HG03095 (cell line): ENCODE results near the gene SEC63.
"Not testable (repeated sequence)": the region's sequence is repeated elsewhere in the genome, so short reads cannot be mapped to it uniquely, and the experiment has no call there.

ENCODE experiments used
- ATAC-seq: cut with Tn5 transposase; IDR thresholded peaks from one replicate; pipeline ENCODE4 v1.9.1; 2021; ENCODE audit warnings: moderate library complexity; ENCODE audit not compliant: unreplicated experiment

Gene SEC63, protein sequence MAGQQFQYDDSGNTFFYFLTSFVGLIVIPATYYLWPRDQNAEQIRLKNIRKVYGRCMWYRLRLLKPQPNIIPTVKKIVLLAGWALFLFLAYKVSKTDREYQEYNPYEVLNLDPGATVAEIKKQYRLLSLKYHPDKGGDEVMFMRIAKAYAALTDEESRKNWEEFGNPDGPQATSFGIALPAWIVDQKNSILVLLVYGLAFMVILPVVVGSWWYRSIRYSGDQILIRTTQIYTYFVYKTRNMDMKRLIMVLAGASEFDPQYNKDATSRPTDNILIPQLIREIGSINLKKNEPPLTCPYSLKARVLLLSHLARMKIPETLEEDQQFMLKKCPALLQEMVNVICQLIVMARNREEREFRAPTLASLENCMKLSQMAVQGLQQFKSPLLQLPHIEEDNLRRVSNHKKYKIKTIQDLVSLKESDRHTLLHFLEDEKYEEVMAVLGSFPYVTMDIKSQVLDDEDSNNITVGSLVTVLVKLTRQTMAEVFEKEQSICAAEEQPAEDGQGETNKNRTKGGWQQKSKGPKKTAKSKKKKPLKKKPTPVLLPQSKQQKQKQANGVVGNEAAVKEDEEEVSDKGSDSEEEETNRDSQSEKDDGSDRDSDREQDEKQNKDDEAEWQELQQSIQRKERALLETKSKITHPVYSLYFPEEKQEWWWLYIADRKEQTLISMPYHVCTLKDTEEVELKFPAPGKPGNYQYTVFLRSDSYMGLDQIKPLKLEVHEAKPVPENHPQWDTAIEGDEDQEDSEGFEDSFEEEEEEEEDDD

DNA sequence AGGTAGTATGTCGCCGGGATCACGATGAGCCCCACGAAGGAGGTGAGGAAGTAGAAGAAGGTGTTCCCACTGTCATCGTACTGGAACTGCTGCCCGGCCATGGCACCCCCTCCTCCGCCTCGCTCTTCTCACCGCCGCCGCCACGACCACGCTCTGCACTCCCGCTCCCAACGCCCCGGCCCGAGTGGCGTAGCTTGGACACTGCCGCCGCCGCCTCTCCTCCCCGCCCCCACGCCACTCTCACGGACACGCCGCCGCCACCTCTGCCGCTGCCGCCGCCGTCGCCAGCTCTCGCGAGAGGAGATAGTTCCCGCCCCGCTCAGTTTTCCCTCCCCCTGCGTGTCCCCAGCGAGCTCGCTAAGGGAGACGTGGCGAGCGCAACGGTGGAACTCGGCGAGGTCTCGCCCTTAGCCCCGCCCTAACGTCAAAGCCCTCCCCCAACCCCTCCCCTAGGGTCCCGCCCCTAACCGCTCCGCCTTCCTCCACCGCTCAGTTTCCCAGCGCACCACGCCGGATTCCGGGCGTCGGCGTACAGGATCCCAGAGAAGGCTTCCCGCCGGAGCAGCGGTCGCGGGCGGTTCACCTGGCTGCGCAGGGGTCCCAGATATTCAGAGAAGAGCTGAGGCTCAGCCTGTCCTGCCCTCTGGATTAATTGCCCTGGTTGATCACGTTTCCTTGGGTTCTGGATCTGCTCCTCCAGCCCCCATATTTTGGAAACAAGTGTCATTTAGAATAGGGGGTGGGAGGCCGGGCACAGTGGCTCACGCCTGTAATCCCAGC lies at the start of gene SEC63:
SEC63 (minus strand) TSS at position 300 of the 780 bp plus-strand sequence; CDS start at position 101, 199 bp downstream.
- ATAC-seq = peak; percentile 92

DNA sequence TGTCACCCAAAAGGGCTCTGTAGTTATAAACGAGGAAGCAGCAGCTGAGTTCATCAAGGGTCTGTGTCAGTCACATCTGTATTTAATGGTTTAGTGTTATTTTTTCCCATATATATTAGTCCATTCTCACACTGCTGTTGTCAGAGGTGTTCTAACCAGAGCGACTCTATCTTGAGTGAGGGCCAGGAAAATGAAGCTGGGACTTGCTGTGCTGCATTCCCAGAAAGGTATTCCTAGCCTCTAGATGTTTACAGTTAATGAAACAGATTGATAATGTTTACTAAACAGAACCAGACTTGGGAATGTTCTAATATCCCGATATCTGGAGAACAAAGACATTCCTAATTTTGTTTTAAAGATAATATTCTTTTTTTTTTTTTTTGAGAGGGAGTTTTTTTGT lies 48.0 kb upstream of the SEC63 start:
- ATAC-seq = no peak

DNA sequence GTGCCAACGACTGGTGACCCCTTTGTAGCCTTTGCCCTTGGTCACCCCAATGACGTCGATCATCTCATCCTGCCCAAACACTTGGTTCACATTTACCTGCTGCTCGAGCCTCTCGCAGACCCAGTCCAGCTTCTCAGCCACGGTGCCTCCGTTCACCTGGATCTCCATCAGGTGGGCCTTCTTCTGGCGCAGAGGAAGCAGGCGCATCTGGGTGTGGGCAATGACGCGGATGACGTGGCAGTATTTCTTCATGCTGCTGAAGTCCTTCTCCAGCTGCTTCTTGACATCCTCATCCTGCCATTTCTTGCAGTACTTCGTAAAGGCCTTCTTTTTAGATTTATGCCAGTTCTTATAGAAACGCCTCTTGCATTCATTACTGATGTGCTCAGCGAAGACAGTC lies 46.9 kb upstream of the SEC63 start:
- ATAC-seq = no peak

DNA sequence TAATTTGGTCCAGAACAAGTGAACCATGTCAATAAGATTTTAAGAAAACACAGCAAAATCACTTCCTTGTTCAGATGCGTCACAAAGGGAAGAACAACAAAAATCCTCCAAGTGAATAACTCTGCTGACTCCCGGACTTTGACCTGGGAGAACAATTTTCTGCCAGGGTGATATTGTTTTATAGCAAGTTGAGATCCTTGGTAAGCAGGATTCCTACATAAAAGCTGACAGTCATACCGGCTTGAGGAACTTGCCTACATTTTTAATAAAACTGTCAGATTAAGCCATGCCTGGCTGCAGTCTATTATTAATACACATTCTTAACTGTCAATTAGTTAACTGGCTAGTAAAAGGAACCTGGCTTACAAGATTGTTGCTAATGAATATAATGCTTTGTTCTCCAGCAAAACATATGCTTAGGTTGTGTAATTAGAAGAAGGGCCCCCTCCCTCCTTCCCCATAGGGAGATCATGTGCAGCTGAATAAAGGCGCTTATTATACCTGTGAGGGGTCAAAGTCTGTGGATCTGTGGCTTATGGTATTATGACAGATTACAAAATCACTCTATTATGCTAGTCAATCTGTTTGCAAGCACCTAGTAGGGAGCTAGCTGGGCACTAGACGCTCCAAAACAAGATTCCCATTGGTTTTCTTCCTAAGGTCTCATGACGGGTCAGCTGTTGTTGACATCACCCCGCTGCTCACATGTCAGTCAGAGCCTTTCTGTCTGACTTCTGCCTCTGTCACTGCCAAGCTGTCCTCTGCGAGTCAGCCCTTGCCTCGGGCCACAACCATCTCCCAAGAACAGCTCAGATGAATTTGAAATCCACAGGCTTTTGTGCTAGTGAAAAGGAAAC lies 44.6 kb upstream of the SEC63 start:
- ATAC-seq = no peak

DNA sequence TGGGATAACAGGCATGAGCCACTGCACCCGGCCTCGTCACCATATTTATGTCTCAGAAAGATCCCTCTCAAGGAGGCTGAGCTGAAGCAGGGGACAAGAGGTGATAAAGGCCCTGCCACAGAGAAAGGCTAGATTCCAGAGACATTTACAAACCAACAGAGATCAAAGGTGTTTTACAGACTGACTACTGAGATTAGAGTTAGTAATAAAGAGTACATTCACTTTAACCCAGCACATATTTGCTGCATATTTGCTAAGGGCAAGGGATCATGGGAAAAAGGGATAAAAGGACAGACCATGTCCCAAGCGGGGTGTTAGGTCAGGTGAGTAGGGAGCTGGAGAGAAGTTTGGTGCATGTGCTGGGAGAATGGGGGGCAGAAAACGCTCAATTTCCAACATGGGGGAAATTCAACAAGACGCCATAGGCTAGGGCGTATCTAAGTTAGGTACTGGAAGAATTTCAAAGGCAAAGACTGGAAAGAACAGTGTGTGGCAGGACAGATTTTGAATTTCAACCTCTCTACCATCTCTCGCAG lies 43.8 kb upstream of the SEC63 start:
- no peak for ATAC-seq

DNA sequence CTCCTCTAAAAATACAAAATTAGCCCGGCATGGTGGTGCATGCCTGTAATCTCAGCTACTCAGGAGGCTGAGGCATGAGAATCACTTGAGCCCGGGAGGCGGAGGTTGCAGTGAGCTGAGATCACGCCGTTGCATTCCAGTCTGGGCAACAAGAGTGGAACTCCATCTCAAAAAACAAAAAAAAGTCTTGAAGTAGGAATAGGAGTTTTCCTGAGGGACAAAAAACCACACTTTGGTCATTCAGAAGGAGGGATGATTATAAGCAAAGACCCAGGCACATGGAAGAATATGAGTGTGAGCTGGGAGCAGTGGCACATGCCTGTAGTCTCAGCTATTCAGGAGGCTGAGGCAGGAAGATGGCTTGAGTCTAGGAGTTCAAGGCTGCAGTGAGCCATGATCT lies 42.3 kb upstream of the SEC63 start:
- not testable (repeated sequence) for ATAC-seq

DNA sequence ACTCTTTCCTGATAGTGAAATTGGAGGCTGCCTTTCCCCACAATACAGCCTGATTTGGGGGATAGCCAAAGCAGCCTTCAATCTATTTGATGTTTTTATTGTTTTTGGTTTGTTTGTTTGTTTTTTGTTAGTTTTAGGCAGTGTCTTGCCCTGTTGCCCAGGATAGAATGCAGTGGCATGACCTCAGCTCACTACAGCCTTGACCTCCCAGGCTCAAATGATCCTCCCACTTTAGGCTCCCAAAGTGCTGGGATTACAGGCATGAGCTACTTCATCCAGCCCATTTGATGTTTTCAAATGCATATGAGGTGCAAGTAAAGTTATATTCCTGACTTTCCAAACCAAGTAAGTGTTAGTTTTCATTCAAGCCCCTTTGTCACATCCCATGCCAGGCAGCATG lies 41.3 kb upstream of the SEC63 start:
- no peak for ATAC-seq

DNA sequence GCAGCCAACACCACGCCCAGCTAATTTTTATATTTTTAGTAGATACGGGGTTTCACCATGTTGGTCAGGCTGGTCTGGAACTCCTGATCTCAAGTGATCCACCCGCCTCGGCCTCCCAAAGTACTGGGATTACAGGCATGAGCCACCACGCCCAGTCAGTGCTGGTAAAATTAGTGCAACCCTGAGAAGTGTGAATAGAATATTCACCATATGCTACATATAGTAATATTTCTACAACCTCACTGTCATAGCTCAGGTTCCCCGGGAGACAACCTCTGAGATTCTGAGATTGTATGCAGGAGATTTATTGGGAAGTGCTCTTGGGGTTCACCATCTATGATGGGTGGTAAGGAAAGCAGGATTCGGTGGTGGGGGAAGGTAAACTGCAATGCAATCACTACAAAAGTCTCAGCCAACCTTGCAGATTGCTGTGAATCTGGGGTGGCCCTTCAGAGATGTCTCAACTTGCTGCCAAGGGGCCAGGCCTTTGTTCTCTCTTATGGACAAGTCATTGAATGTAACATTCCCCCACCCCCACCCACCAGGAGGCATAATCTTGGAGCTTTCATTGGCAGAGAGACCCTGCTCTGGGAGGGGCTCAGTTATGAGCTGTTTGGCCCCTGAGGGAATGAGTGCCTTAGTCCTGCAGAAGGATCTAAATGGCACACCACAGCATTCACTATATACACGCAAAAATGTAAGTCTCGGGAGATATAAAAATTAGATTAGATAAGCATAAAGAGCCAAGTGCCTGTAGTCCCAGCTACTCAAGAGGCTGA lies 34.0 kb upstream of the SEC63 start:
- ATAC-seq = no peak

DNA sequence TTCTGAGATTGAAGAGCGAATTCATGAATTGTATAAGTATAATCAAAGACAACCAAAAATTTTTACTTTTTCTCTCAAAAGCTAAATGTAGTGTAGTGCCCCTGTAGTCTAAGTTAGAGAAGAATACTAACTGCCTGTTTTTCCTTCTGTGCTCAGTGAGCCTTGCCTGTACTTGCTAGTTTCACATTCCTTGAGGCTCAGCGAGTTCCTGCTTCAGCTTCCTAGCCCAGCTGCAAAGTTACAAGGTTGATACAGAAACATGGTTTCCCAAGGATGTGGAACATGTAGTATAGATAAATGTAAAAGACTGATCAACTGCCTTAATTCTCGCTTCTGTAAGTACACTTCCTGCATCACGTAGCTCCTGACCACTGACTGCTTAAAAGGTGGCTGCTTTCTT lies 33.1 kb upstream of the SEC63 start:
- ATAC-seq = no peak

DNA sequence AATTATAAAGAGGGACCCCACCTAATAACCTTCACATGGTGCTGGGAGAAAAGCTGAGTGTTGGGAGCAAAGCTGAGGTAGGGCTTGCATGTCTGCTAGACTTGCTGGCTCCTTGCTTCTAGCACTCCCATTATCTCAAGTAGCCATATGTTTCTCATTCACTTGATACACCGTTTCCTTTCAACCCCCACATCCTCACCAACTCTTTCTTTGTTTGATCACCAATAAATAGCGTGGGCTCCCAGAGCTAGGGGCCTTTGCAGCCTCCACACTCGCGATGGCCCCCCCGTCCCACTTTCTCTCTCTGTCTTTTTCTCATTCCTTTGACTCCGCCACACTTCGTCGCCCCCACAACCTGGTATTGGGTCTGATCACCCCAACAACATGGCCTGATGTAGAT lies 32.6 kb upstream of the SEC63 start:
- ATAC-seq = not testable (repeated sequence)

DNA sequence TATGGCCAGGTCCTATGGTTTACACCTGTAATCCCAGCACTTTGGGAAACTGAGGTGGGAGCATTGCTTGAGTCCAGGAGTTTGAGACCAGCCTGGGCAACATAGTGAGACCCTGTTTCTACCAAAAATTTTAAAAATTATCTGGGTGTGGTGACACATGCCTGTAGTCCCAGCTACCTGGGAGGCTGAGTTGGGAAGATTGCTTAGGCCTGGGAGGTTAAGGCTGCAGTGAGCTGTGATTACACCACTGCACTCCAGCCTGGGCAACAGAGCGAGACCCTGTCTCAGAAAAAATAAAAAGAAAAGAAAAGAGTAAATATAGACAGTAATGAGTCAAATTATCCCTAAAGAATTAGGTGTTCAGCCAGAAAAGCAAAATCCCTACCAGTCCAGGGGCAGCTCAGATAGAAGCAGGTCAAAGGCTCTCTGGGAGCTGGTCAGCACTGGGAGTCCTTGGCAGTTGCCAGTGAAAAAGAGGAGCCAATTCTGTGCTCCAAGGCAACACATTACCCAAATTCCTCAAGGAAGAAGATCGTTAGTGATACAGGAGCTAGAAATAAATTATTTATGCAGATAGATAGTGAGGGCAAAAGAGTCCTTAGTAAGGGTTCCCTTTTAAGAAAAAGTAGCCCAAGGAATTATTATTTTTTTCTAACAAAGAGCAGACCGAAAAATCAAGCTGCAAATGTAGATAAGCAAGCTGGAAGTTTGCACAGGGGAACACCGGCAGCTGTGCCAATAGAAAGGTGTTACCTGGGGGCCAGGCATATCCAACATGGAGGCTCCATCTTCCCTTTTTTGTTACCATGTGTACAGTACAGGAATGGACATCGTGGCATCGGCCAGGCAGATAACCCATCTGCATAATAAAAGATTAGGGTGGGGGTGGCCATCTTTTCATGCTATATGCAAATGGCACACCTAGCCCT lies 31.4 kb upstream of the SEC63 start:
- no peak for ATAC-seq

DNA sequence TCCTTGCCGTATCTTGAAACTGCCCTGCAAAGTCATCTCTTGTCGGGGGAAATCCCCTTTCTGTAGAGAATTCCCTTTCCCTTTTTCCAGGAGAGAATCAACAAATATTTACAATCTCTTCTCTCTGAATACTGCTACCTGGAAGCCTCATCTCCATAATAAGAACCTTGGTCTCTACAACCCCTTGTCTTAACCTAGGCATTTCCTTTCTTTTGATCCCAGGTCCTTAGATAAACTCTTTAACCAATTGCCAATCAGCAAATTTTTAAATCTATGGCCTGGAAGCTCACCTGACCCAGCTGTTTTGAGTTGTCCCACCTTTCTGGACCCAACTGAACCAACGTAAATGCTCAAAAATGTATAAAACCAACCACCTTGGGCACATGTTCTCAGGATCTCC lies 30.6 kb upstream of the SEC63 start:
- ATAC-seq = no peak

DNA sequence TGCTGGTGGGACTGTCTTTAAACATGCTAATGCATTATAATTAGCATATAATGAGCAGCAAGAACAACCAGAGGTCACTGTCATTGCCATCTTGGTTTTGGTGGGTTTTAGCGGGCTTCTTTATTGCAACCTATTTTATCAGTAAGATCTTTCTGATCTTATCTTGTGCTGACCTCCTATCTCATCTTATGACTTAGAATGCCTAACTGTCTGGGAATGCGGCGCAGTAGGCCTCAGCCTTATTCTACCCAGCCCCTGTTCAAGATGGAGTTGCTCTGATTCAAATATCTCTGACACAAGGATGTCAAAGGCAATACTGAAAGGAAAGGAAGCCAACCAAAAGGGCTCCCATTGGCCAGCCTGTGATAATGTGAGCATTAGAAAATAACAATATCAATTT lies 29.8 kb upstream of the SEC63 start:
- ATAC-seq = no peak

DNA sequence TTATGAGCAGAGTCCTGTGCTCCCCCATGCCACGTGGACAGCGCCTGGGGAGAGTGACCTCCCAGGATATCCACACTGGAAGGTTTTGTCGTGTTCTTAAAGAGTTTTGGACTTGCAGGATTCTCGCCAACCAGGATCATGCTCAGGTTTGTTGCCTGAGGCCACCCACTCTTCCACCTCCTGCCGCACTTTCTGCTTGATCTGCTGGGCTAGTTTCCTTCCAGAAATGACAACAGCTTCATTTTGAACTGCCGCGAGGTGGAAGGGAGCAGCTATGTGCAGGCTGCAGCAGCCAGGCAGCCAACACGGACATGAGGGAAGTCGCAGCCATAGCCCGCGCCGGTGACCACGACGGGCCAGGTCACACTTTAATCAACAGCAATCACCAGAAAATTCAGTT lies 27.7 kb upstream of the SEC63 start:
- no peak for ATAC-seq

DNA sequence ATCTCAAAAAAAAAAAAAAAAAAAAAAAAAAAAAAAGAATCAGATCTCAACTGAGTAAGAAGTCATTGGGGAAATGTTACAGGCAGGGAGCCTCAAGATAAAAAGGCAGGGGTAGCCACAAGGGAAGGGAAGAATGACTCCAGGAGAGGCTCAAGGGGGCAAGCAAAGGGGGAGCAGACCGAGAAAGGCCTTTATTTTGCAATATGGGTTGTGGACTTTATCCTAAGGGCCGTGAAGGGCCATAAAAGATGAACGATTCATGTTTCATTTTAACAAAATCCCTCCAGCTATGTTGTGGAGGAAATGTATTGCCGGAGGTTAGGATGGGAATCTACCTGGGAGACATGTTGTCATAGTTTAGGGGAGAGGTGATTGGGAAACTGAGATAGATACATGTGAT lies 25.8 kb upstream of the SEC63 start:
- no peak for ATAC-seq

DNA sequence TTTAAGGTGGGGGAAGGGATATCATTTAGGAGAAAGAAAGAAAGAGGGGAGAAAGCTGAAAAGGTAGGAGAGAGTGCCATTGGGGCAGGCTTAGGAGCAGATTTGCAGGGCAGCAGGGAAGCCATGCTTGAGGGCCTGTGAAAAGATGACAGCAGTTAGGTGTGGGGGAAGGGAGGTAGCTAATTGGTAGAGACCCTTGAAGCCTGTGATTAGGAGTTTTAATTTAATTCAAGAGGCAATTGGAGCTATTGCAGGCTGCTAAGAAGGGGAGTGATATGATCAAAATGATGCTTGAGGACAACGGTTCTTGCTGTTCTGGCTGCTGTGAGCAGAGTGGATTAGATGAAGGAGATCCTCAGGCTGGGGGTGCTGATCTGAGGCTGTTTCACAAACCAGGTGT lies 24.5 kb upstream of the SEC63 start:
- no peak for ATAC-seq

DNA sequence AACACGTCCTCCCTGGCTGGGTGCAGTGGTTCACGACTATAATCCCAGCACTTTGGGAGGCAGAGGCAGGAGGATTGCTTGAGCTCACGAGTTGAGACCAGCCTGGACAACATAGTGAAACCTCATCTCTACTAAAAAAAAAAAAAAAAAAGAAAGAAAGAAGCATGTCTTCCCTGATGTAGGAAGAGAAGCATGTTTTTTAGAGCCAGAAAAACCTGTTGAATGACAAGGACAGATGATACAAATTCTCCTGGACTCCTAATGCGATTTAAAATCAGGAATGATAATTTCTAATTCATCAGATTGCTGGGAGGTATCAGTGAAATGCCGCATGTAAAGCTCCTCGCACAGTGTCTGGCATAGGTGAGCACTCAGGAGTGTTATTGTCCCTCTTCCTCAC lies 23.7 kb upstream of the SEC63 start:
- no peak for ATAC-seq

DNA sequence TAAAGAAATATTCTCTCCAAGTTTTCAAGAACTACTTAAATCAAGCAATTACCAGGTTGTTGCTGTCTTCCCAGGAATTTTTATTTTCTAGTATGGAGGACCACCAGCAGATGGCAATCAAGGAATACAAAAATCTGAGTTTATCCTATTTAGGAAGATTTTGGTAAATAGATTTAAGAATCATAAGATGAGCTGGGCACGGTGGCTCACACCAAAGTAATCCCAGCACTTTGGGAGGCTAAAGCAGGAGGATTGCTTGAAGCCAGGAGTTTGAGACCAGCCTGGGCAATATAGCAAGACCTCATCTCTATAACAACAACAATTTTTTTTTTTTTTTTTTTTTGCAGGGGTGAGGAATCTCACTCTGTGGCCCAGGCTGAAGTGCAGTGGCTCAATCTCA lies 19.3 kb upstream of the SEC63 start:
- ATAC-seq = no peak
